H9 (cell line): ENCODE results near the gene LDHD. TPM values are rescaled to one million over a fixed set of nuclear protein-coding genes. Genes with fewer than 3 reads are reported as not detected.

Experiments used
- DNase-seq: peaks from one replicate; pipeline ENCODE4 v3.0.0-alpha.2; 2017
- H2AFZ ChIP-seq: one replicate; pipeline ENCODE4 v1.6.1; 2013; ENCODE audit warnings: mild to moderate bottlenecking, low read length, control low read depth, moderate library complexity
- H2AK5ac ChIP-seq: 2 replicates; pipeline ENCODE4 v1.6.1; 2013; ENCODE audit warnings: low read length, control low read depth, mixed read lengths; ENCODE audit not compliant: insufficient read length
- H2BK120ac ChIP-seq: one replicate; pipeline ENCODE4 v1.6.1; 2013; ENCODE audit warnings: low read depth, mild to moderate bottlenecking, low read length, control low read depth, inconsistent platforms; ENCODE audit not compliant: poor library complexity, severe bottlenecking
- H2BK12ac ChIP-seq: 2 replicates; pipeline ENCODE4 v1.6.1; 2013; ENCODE audit warnings: low read length, control low read depth, mixed read lengths, low read depth; ENCODE audit not compliant: insufficient read length
- H2BK15ac ChIP-seq: 2 replicates; pipeline ENCODE4 v1.6.1; 2013; ENCODE audit warnings: low read depth, low read length, control low read depth
- H2BK20ac ChIP-seq: one replicate; pipeline ENCODE4 v1.6.1; 2013; ENCODE audit warnings: low read depth, mild to moderate bottlenecking, low read length, control low read depth, inconsistent platforms; ENCODE audit not compliant: poor library complexity, severe bottlenecking
- H2BK5ac ChIP-seq: 2 replicates; pipeline ENCODE4 v1.6.1; 2013; ENCODE audit warnings: low read length, control low read depth, mixed read lengths; ENCODE audit not compliant: insufficient read length
- H3K14ac ChIP-seq: 2 replicates; pipeline ENCODE4 v1.6.1; 2013; ENCODE audit warnings: low read length, control low read depth; ENCODE audit not compliant: insufficient read depth
- H3K18ac ChIP-seq: 2 replicates; pipeline ENCODE4 v1.6.1; 2013; ENCODE audit warnings: low read depth, mild to moderate bottlenecking, mixed read lengths, low read length, control low read depth; ENCODE audit not compliant: insufficient read length
- H3K23ac ChIP-seq: 2 replicates; pipeline ENCODE4 v1.6.1; 2013; ENCODE audit warnings: low read length, control low read depth, mixed read lengths, low read depth; ENCODE audit not compliant: insufficient read length
- H3K23me2 ChIP-seq: 2 replicates; pipeline ENCODE4 v1.6.1; 2013; ENCODE audit warnings: low read depth, mild to moderate bottlenecking, mixed read lengths, low read length, control low read depth; ENCODE audit not compliant: insufficient read length, poor library complexity, severe bottlenecking
- H3K27ac ChIP-seq: 2 replicates; pipeline ENCODE4 v1.5.1; 2013; ENCODE audit warnings: low read length, control low read depth, mixed read lengths, low read depth; ENCODE audit not compliant: insufficient read length
- H3K27me3 ChIP-seq: 2 replicates; pipeline ENCODE4 v1.6.1; 2013; ENCODE audit warnings: low read length, control low read depth, inconsistent platforms; ENCODE audit not compliant: insufficient read depth
- H3K4ac ChIP-seq: 2 replicates; pipeline ENCODE4 v1.6.1; 2013; ENCODE audit warnings: low read depth, mild to moderate bottlenecking, control low read depth, inconsistent platforms, low read length, moderate library complexity
- H3K4me1 ChIP-seq: 2 replicates; pipeline ENCODE4 v1.6.1; 2013; ENCODE audit warnings: low read length, control low read depth, inconsistent platforms; ENCODE audit not compliant: insufficient read depth
- H3K4me2 ChIP-seq: 2 replicates; pipeline ENCODE4 v1.6.1; 2013; ENCODE audit warnings: low read length, control low read depth, mixed read lengths; ENCODE audit not compliant: insufficient read length, insufficient read depth
- H3K56ac ChIP-seq: 2 replicates; pipeline ENCODE4 v1.6.1; 2013; ENCODE audit warnings: low read depth, mild to moderate bottlenecking, mixed read lengths, low read length, control low read depth; ENCODE audit not compliant: insufficient read length
- H3K79me1 ChIP-seq: 2 replicates; pipeline ENCODE4 v1.6.1; 2013; ENCODE audit warnings: low read depth, mild to moderate bottlenecking, moderate library complexity, low read length, control low read depth, inconsistent platforms; ENCODE audit not compliant: insufficient read depth, poor library complexity, severe bottlenecking
- H3K79me2 ChIP-seq: 2 replicates; pipeline ENCODE4 v1.6.1; 2013; ENCODE audit warnings: low read length, control low read depth, inconsistent platforms; ENCODE audit not compliant: insufficient read depth
- H3K9ac ChIP-seq: 2 replicates; pipeline ENCODE4 v1.6.1; 2013; ENCODE audit warnings: low read length, control low read depth, mixed read lengths; ENCODE audit not compliant: insufficient read length; ENCODE audit errors: extremely low read depth
- H3K9me3 ChIP-seq: one replicate; pipeline ENCODE4 v1.6.1; 2013; ENCODE audit warnings: low read depth, low read length, inconsistent platforms; ENCODE audit not compliant: control insufficient read depth
- H3T11ph ChIP-seq: one replicate; pipeline ENCODE4 v1.6.1; 2013; ENCODE audit warnings: mild to moderate bottlenecking, low read length, control low read depth, inconsistent platforms
- H4K20me1 ChIP-seq: one replicate; pipeline ENCODE4 v1.6.1; 2013; ENCODE audit not compliant: control insufficient read depth, insufficient read length, insufficient read depth
- H4K5ac ChIP-seq: 2 replicates; pipeline ENCODE4 v1.6.1; 2013; ENCODE audit warnings: low read depth, mild to moderate bottlenecking, mixed read lengths, low read length, control low read depth; ENCODE audit not compliant: insufficient read length
- H4K8ac ChIP-seq: replicated peaks from 2 replicates; pipeline ENCODE4 v1.6.1; 2013; ENCODE audit warnings: low read length, control low read depth, mixed read lengths, low read depth; ENCODE audit not compliant: insufficient read length
- H4K91ac ChIP-seq: 2 replicates; pipeline ENCODE4 v1.6.1; 2013; ENCODE audit warnings: low read depth, mild to moderate bottlenecking, moderate library complexity, mixed read lengths, low read length, control low read depth; ENCODE audit not compliant: insufficient read length
- H3K27ac Mint-ChIP-seq, 3 experiments: 2 replicates in 2 of 3; 3 replicates in 1 of 3; pipeline ENCODE4 v1.8.0; 2020 to 2021; ENCODE audit warnings: mixed read lengths in 3 of 3, mild to moderate bottlenecking in 1 of 3, moderate library complexity in 1 of 3
- H3K27me3 Mint-ChIP-seq: 2 replicates; pipeline ENCODE4 v1.8.0; 2021; ENCODE audit warnings: low read depth, mild to moderate bottlenecking, moderate library complexity, mixed read lengths
- H3K36me3 Mint-ChIP-seq, 3 experiments: 2 replicates in 2 of 3; 3 replicates in 1 of 3; pipeline ENCODE4 v1.8.0; 2020 to 2021; ENCODE audit warnings: low read depth in 3 of 3, mixed read lengths in 3 of 3; ENCODE audit not compliant: insufficient read depth in 1 of 3
- H3K4me1 Mint-ChIP-seq, 2 experiments: 2 replicates each; pipeline ENCODE4 v1.8.0; 2020; ENCODE audit warnings: mixed read lengths in 2 of 2
- H3K4me3 Mint-ChIP-seq, 2 experiments: 2 replicates in 1 of 2; 3 replicates in 1 of 2; pipeline ENCODE4 v1.8.0; 2020 to 2021; ENCODE audit warnings: mild to moderate bottlenecking in 2 of 2, mixed read lengths in 2 of 2, moderate library complexity in 1 of 2
- H3K9me3 Mint-ChIP-seq, 2 experiments: 2 replicates in 1 of 2; 3 replicates in 1 of 2; pipeline ENCODE4 v1.8.0; 2020; ENCODE audit warnings: mild to moderate bottlenecking in 2 of 2, mixed read lengths in 2 of 2, moderate library complexity in 1 of 2
- CTCF ChIP-seq: fragments of 200-600 bp; sonication (generic); conservative IDR thresholded peaks from 3 replicates; pipeline ENCODE4 v1.8.0; 2021; ENCODE audit warnings: antibody characterized with exemption, mild to moderate bottlenecking
- WGBS: extraction: QIAGEN DNeasy Blood & Tissue Kit; methylation state at CpG from one replicate; pipeline ENCODE4 v1.1.7; 2013; ENCODE audit warnings: missing lambda C conversion rate, low lambda C conversion rate, mixed read lengths; ENCODE audit not compliant: insufficient read length; ENCODE audit errors: extremely low coverage; 5-methylcytosine and 5-hydroxymethylcytosine counted together
- total RNA-seq: library from RNA; stranded (reverse); gene quantifications from 2 replicates; pipeline ENCODE4 v1.2.1, GENCODE V29; 2021

Gene LDHD
- total RNA-seq, 1 experiment from 2014 or later = 14.7 TPM

- no peak for TF ChIP-seq CTCF
Measured at GRCh38 chr16:75099075-75099667, 17.4 kb downstream of the LDHD start.

More at GRCh38 chr16:75099075-75099667, 17.4 kb downstream of the LDHD start:
- Histone ChIP-seq H3K79me2 (0 out of 2 replicates have a peak, but pooled peaks cover under 1% of the 10 kb centered on the region), H4K8ac (no peak overlapping the region), H2BK20ac (no peak overlapping the region), H3K27me3 (no peaks in the 10 kb centered on the region), H3K9me3 (no peaks in the 10 kb centered on the region), H3T11ph (no peak overlapping the region), H4K20me1 (peaks cover 3% of the 10 kb centered on the region), H2BK15ac (no peak overlapping the region), H3K18ac (no peak overlapping the region), H3K79me1 (no peaks in the 10 kb centered on the region), H2BK12ac (no peak overlapping the region), H3K4ac (no peak overlapping the region), H3K4me2 (no peak overlapping the region), H3K14ac (peak overlapping the region; percentile 6; the same call in 1 of the 2 replicates), H3K4me1 (peaks cover 17% of the 10 kb centered on the region; the same call in 1 of the 2 replicates), H2BK5ac (no peak overlapping the region), H4K91ac (no peak overlapping the region), H2AFZ (no peak overlapping the region), H3K27ac (no peak overlapping the region), H3K23ac (no peak overlapping the region), H3K23me2 (no peaks in the 10 kb centered on the region), H2BK120ac (no peak overlapping the region), H3K9ac (no peak overlapping the region), H3K56ac (no peak overlapping the region), H4K5ac (no peak overlapping the region), H2AK5ac (no peak overlapping the region)
- WGBS = no CpG with 5 or more reads among the region's 8 CpGs
- peaks cover 17 to 25% (median 22%) of the 10 kb centered on the region in 3 experiments; a peak in 6 of 7 replicates for H3K36me3 Mint-ChIP-seq
- peak overlapping the region; percentile 62 to 81 (median 78); a peak in 3 of 7 replicates for H3K27ac Mint-ChIP-seq
- no peaks in the 10 kb centered on the region; a peak in 1 of 5 replicates for H3K9me3 Mint-ChIP-seq
- DNase-seq = no peak
- H3K27me3 Mint-ChIP-seq = no peaks in the 10 kb centered on the region; the same call in 1 of the 2 replicates
- H3K4me3 Mint-ChIP-seq = 0 out of 5 replicates have a peak overlapping the region, but pooled peaks of 1 of the 2 experiments have one; percentile 20
- peaks cover 48 to 57% of the 10 kb centered on the region in 2 experiments for H3K4me1 Mint-ChIP-seq
